ENCODE measurements around the gene RGS3.

GRCh38 chr9:113417370-113417769 is 46.2 kb upstream of the RGS3 start:
- TF ChIP-seq, protein P1, sequence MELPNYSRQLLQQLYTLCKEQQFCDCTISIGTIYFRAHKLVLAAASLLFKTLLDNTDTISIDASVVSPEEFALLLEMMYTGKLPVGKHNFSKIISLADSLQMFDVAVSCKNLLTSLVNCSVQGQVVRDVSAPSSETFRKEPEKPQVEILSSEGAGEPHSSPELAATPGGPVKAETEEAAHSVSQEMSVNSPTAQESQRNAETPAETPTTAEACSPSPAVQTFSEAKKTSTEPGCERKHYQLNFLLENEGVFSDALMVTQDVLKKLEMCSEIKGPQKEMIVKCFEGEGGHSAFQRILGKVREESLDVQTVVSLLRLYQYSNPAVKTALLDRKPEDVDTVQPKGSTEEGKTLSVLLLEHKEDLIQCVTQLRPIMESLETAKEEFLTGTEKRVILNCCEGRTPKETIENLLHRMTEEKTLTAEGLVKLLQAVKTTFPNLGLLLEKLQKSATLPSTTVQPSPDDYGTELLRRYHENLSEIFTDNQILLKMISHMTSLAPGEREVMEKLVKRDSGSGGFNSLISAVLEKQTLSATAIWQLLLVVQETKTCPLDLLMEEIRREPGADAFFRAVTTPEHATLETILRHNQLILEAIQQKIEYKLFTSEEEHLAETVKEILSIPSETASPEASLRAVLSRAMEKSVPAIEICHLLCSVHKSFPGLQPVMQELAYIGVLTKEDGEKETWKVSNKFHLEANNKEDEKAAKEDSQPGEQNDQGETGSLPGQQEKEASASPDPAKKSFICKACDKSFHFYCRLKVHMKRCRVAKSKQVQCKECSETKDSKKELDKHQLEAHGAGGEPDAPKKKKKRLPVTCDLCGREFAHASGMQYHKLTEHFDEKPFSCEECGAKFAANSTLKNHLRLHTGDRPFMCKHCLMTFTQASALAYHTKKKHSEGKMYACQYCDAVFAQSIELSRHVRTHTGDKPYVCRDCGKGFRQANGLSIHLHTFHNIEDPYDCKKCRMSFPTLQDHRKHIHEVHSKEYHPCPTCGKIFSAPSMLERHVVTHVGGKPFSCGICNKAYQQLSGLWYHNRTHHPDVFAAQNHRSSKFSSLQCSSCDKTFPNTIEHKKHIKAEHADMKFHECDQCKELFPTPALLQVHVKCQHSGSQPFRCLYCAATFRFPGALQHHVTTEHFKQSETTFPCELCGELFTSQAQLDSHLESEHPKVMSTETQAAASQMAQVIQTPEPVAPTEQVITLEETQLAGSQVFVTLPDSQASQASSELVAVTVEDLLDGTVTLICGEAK (IDR thresholded peaks at IDR 0.05; ENCODE audit: borderline replicate concordance): no peak
- TF ChIP-seq, protein P2, sequence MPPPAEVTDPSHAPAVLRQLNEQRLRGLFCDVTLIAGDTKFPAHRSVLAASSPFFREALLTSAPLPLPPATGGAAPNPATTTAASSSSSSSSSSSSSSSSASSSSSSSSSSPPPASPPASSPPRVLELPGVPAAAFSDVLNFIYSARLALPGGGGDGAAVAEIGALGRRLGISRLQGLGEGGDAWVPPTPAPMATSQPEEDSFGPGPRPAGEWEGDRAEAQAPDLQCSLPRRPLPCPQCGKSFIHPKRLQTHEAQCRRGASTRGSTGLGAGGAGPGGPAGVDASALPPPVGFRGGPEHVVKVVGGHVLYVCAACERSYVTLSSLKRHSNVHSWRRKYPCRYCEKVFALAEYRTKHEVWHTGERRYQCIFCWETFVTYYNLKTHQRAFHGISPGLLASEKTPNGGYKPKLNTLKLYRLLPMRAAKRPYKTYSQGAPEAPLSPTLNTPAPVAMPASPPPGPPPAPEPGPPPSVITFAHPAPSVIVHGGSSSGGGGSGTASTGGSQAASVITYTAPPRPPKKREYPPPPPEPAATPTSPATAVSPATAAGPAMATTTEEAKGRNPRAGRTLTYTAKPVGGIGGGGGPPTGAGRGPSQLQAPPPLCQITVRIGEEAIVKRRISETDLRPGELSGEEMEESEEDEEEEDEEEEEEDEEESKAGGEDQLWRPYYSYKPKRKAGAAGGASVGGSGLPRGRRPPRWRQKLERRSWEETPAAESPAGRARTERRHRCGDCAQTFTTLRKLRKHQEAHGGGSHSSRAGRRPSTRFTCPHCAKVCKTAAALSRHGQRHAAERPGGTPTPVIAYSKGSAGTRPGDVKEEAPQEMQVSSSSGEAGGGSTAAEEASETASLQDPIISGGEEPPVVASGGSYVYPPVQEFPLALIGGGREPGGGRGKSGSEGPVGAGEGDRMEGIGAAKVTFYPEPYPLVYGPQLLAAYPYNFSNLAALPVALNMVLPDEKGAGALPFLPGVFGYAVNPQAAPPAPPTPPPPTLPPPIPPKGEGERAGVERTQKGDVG (CRISPR knock-in tag; IDR thresholded peaks at IDR 0.05): no peak
- TF ChIP-seq SREBF2 (IDR thresholded peaks at IDR 0.05; ENCODE audit: low read length): no peak
- TF ChIP-seq, protein P3, sequence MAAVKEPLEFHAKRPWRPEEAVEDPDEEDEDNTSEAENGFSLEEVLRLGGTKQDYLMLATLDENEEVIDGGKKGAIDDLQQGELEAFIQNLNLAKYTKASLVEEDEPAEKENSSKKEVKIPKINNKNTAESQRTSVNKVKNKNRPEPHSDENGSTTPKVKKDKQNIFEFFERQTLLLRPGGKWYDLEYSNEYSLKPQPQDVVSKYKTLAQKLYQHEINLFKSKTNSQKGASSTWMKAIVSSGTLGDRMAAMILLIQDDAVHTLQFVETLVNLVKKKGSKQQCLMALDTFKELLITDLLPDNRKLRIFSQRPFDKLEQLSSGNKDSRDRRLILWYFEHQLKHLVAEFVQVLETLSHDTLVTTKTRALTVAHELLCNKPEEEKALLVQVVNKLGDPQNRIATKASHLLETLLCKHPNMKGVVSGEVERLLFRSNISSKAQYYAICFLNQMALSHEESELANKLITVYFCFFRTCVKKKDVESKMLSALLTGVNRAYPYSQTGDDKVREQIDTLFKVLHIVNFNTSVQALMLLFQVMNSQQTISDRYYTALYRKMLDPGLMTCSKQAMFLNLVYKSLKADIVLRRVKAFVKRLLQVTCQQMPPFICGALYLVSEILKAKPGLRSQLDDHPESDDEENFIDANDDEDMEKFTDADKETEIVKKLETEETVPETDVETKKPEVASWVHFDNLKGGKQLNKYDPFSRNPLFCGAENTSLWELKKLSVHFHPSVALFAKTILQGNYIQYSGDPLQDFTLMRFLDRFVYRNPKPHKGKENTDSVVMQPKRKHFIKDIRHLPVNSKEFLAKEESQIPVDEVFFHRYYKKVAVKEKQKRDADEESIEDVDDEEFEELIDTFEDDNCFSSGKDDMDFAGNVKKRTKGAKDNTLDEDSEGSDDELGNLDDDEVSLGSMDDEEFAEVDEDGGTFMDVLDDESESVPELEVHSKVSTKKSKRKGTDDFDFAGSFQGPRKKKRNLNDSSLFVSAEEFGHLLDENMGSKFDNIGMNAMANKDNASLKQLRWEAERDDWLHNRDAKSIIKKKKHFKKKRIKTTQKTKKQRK (IDR thresholded peaks at IDR 0.05; ENCODE audit: low read depth, low read length): no peak

Measured in GM12878 (cell line).